GM18867 (cell line): Measurements from ENCODE around the gene RASSF3.

Source experiments
- ATAC-seq: cut with Tn5 transposase; IDR thresholded peaks from one replicate; pipeline ENCODE4 v1.9.1; 2021; ENCODE audit warnings: mild to moderate bottlenecking, moderate library complexity; ENCODE audit not compliant: unreplicated experiment

RASSF3 gene

DNA sequence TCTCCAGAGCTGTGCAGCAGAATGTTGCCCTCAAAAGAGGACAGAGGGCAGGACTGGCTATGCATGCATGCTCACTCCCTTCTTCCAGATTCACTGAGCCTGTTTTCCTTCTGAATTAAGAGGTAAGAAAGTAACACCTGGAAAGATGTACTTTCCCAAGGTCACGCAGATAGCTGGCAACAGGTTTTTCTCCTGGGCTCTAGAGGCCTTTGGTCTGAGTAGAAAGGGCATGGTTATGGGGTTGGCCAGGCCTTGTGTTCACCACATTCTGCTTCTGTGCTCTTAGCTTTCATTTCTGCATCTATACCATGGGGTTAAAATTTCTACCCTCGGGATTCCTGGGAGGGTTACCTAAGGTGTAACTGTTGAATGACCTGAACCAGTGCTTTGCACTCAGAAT is 57.5 kb downstream of the RASSF3 start:
- no peak for ATAC-seq

DNA sequence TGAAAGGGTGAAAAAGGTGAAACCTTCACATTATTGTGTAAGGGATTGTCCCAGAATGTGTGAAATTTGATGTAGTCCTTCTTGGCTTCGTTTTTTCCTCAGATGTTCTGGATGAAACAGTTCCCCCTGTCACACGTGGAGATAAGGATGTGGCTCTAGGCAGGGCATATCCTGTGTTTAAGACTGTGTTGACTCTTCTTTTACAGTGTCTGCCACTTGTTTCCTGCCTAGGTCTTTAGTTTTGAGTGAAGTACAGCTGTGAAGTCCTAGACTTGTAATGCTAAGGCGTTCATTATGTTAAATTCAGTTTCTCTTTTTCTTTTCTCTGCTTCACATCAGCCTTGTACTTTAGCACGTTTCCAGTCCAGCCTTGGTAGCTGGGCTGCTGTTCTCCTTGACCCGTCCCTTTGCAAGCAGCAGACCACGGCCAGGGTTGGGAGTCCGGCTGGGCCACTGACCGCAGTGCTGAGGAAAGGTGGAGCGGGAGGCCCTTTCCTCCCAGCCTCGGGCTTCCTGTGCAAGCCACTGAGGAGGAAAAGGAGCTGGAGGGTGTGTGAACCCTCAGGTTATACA is 59.1 kb downstream of the RASSF3 start:
- ATAC-seq = peak; percentile 74

DNA sequence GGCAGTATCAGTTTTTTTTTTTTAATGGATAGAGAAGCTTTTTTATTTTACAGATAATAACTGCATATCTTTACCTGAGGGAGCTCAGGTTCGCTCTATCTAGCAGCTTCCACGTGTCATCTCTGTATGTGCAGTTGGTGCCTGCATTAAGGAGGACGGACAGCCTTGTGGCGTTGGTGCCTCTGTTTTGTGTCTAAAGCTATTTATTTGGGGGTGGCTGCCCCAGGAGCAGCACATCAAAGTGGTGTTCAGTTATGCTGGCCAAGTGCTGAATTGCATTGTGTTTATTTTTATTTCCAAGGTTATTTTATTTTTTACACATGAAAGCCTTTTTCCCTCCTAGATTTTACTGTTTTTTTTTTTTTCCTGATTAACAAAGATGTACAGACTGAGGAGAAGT is 59.7 kb downstream of the RASSF3 start:
- ATAC-seq = no peak

DNA sequence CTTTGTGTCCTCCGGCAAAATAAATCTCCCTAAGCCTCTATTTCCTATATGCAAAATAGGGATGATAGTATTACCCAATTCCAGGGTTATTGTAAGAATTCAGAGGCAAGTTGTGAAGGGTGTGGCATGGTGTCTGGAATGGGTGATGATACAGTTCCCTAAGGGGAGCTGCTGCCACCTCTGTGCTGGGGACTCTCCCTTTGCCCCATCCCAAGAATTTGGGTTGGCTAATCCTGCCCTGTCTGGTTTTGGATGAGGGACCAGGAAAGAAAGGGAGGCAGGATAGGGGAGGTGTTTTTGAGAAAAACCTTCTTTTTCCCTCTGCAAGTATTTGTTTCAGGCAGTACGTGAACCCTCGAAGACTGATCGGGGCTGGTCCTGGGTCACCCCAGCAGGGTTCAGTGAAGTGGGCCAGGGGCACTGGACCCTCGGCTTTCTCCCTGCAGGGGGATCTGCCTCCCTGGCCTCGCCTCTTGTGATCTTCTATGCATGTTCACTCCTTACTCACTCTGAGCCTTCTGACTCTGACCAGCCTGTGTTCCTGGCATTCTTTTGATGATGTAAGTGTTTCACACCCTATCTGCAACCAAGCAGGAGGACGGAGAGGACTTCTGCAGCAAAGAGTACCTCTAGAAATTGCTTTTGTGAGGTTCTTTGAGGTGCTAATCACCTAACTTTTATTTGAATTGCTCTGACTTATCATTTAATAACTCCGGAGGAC is 60.8 kb downstream of the RASSF3 start:
- ATAC-seq = no peak

DNA sequence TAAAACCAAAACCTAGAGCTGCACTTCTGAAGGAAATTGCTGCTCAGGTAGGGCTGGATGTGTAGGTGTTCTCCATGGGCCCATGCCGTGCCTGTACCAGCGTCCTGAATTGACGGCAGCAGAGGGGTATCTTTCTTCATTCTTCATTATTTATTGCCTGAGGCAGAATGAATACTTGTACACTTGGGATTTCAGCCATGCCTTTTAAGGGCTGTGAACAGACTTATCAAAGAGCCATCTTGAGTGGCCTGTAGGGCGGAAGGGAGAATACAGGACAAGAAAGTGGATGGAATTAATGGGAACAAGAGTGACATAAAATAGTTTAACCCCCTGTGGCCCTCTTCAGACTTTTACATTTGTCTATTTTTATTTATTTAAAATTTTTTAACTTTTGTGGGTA is 61.4 kb downstream of the RASSF3 start:
- ATAC-seq = no peak

- ATAC-seq = no peak
These were observed 62.7 kb downstream of the RASSF3 start for GRCh38 chr12:64672925-64673409.

- no peak for ATAC-seq
These were observed 63.3 kb downstream of the RASSF3 start for GRCh38 chr12:64673490-64674169.

- no peak for ATAC-seq
These were observed 64.2 kb downstream of the RASSF3 start for GRCh38 chr12:64674367-64674922.

DNA sequence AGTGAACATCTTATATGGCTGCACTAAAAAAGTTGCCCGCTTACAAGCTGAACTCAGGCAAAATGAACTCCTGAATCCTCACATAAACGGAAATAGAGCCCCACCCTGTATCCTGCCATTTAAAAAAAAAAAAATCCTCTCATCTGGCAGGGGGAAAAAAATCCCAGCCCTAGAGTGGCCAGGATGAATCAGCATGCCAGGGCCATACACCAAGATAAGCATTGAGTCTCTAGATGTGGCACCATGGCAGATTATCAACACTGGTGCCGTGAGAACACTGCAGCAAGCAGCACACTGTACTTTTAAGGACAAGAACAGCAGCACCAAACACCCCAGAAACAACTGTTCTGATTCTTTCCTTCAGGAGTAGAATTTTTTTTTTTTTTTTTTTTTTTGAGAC is 65.5 kb downstream of the RASSF3 start:
- ATAC-seq = no peak

GRCh38 chr12:64678248-64678647 is 68.0 kb downstream of the RASSF3 start:
- no peak for ATAC-seq

- no peak for ATAC-seq
These were observed 68.5 kb downstream of the RASSF3 start for GRCh38 chr12:64678835-64679234.

DNA sequence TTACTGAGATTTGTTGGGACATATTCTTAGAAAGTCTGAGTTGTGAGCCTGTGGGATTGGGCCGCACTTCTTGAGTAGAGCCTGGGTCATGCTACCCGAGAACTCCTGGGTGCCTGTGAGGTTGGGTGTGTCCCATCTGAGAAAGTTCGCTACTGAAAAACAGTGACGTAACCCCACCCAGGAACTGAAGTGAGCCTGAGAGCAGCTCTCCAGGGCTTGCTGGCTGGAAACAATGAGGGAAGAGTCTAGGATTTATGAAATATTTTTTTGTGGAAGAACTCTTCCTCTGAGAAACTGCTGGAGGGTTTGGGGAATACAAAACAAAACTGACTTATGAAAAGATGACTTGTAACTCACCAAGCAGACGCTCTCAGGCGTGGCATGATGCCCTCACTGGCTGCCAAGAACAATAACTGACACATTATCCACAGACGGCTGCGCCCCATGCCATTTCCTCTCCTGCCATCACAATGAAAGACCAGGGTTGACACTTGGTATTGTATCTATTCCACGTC is 69.2 kb downstream of the RASSF3 start:
- peak; percentile 81 for ATAC-seq

DNA sequence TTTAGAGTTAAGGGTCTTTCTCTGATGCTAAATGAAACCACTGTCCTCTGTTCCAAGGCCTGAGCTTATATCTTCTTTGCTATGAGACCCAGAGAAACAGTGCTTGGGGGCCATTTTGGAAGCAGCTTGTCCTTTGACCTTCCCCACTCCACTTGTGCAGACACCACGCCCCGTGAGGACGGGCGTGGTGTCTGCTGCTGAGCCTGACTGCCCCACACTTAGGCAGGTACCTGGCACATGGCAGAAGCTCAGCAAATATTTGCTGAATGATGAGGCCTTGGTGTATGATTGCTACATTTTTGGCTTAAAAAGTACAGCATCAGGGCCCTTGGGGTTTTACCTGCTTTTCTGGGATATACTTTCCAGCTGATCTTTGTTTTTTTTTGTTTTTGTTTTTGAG is 69.9 kb downstream of the RASSF3 start:
- ATAC-seq = no peak

DNA sequence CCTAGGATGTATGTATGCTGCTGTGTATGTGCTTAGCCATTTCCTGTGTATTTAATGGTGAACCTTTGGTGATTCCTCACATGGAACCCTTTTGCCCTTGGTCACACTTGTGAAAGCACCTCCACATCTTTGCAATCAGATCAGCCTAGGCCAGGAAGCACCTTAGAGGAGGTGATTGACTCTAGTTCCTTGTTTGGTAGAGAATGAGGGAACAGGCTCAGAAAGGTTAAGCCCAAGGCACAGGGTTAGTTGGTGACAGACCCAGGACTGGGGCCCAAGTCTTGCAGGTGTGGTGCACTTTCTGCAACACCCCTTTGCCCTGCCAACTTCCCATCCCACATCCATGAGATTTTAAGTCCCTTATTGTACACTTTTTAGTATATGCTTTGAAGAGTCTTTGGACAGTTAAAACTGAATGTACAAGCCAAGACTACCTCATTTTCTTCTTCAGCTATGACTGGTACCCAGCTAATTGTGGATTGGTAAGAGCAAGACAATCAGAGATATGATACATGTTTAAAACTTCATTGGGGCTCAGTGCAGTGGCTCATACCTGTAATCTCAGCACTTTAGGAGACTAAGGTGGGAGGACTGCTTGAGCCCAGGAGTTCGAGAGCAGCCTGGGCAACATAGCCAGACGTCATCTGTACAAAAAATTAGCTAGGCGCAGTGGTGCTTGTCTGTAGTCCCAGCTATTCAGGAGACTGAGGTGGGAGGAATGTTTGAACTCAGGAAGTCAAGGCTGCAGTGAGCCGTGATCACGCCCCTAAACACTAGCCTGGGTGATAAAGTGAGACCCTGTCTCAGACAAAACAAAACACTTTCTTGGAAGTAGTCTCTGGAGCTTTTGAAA is 71.1 kb downstream of the RASSF3 start:
- no peak for ATAC-seq

GRCh38 chr12:64682572-64683277 is 72.4 kb downstream of the RASSF3 start:
- no peak for ATAC-seq

DNA sequence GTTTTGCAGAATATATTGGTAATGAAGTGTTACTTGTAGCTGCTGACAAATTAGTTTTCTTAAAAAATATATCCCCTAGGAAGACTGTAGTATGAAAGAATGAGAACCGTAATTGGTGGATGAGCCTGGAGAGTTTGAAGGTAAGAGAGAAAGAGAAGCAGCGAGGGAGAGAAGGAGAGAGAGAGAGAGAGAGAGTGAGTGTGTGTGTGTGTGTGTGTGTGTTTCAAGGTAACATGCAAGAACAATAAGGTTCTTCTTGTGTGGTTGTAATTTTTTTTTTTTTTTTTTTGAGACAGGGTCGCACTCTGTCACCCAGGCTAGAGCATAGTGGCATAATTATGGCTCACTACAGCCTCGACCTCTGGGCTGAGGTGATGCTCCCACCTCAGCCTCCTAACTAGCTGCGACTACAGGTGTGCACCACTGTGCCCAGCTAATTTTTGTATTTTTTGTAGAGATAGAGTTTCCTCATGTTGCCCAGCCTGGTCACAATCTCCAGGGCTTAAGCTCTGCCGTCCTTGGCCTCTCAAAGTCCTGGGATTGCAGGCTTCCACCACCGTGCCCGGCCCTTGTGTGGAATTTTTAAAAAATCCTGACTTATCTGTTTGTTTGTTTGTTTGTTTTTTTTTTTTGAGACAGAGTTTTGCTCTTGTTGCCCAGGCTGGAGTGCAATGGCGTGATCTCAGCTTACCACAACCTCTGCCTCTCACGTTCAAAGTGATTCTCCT is 73.7 kb downstream of the RASSF3 start:
- no peak for ATAC-seq

GRCh38 chr12:64685050-64685449 is 74.8 kb downstream of the RASSF3 start:
- no peak for ATAC-seq

- ATAC-seq = no peak
These were observed 75.3 kb downstream of the RASSF3 start for GRCh38 chr12:64685605-64686004.

DNA sequence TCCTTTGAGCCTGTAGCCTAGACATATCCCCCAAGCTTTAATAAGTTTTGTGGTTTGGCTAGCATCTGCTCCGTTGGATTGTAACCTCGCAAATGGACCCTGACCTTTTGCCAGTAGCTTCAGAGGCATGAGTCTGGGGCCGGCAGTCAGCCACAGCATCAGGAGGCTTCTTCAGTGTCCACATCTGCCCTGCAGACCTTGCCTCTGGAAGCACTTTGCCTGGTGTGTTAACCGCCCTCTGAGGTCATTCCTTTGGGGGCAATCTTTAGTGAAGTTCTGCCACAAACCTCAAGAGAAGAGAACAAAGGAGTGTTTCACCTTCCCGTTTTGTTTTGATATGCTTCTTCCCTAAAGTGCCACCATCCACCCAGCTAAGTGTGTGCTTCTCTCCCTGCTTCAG is 77.5 kb downstream of the RASSF3 start:
- no peak for ATAC-seq
